Stimulated activated CD4-positive, alpha-beta T cell treated with anti-CD3 and anti-CD28 coated beads, Interleukin-12 subunit alpha, Interleukin-12 subunit beta, amount 100 ng/mL, for 4 hours (primary cell): ENCODE data around the gene AQP5.

Experiments
- DNase-seq: peaks from one replicate; pipeline ENCODE4 v3.0.0-alpha.2; 2020

Gene AQP5

DNA sequence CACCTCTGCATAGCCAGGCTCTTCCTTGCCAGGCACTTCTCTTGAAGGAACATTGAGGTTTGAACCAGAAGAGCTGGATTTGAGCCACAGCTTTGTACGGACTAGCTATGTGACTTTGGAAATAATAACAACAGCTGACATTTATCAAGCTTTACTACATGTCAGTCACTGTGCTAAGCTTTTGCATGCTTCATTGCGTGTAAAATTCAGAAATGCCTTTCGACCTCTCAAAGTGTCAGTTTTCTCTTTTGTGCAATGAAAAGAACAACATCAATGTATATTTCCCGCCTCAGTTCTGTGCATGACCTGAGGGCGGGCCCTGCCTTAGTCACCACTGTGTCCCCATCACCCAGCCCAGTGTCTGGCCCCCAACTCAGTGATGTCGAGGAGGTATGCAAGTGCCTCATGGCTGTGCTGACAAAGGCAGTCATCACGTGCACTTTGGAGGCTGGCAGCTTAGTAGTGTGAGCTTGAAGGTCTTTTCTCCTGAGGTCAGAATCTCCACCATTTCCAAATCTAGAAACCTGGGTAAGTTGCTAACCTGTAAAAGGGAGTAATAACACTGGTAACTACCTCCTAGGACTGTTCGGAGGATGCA is 29.0 kb upstream of the AQP5 start:
- no peak for DNase-seq

DNA sequence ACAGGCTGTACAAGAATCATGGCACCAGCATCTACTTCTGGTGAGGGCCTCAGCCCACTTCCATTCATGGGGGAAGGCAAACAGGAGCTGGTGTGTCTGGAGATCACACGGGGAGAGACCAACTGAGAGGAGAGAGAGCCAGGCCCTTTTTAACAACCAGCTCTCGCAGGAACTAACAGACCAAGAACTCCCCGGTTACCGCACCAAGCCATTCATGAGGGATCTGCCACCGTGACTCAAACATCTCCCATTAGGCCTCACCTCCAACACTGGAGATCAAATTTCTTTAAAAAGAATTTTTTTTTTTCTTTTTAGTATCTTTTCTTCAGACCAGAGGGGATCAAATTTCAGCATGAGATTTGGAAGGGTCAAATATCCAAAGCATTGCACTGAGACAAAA is 27.9 kb upstream of the AQP5 start:
- no peak for DNase-seq

DNA sequence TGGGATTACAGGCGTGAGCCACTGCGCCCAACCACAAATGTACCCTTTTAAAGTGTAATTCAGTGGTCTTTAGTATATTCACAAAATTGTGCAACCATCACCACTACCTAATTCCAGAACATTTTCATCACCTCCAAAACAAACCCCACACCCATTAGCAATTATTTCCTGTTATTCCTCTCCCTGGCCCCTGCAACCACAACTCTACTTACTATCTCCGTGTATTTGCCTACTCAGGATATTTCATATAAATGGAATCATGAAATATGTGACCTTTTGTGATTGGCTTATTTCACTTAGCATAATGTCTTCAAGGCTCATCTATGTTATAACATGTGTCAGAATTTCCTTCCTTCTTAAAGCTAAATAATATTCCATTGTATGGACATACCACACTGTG is 27.2 kb upstream of the AQP5 start:
- no peak for DNase-seq

DNA sequence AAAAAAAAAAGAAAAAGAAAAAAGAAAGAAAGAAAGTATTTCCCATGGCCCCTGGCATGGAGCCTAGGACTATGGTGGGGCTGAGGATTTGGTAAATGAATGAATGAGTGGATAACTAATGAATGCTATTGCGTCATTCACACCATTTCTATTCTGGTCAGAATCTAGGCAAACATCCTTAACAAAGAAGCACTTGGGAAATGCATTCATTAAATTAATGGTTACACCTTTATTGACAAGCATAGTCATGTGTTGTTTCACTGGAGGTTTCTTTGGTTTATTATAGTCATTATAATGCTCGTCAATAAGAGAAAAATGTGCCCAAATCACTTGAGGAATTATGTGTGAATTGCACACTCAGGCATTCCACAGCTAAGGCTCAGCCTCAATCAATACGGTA is 24.7 kb upstream of the AQP5 start:
- DNase-seq: no peak

DNA sequence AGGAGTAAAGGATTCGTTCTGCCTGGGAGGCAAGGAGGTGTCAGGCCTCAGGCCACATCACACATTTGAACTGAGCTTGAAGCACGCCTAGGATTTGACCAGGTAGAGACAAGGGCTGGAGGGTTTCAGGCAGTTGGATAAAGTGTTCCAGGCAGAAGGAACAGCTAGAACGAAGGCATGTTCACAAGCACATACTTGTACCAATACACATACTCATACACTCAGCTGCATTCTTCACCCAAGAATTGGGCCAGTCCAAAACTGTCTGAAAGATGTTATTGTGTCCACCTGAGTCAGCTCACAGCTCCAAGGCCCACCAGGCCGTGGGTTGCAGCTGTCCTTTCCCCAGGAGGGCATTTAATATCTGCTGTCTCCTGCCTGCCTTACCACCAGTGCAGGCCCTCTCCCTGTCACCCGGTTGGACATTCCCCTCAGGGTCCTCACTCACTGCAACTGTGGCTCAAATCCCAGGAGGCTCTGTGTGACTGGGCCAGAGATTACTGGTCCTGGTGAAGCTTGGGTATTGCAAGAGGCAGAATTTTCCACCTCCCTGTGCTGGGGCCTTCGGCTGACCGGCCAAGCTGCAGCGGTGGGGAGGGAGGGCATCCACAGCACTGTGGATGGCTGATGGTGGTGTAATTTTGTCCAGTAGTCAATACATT is 23.9 kb upstream of the AQP5 start:
- DNase-seq: no peak

DNA sequence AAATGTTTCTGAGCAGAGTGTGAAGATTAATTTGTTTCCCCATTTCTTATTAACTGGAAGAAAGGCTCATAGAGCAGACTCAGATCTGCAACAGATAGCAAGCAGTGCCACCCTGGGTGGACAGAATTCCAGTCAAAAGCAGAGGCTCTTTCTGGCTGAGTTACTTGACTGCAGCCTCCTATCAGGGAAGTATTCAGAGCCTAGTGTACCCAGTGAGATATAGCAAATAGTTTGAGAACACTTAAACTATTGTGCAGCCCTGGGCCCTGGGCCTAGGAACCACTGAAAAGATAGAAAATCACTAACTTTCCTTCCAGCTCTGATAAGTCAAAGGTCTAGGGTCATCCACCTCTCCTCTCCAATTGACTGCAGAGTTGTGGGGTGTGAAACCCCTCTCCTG is 22.4 kb upstream of the AQP5 start:
- DNase-seq: no peak

DNA sequence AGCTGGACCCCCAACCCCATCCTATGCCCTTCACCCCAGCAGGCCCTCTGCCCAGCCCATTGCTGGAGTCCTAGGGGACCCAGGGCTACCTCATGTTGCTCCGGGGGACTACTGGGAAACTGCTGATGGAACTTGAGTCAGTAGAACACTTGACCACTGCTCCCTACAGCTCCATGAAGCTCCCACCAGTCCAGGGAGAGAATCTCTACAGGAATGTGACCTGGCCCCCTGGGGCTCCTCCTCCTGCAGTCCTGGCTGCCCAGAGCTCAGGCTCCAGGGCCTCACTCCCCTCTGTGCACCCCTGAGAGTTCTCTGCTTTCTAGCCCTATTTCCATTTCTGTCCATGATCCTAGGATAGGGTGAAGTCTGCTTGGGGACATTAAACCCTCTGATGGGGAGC is 22.0 kb upstream of the AQP5 start:
- DNase-seq: no peak

DNA sequence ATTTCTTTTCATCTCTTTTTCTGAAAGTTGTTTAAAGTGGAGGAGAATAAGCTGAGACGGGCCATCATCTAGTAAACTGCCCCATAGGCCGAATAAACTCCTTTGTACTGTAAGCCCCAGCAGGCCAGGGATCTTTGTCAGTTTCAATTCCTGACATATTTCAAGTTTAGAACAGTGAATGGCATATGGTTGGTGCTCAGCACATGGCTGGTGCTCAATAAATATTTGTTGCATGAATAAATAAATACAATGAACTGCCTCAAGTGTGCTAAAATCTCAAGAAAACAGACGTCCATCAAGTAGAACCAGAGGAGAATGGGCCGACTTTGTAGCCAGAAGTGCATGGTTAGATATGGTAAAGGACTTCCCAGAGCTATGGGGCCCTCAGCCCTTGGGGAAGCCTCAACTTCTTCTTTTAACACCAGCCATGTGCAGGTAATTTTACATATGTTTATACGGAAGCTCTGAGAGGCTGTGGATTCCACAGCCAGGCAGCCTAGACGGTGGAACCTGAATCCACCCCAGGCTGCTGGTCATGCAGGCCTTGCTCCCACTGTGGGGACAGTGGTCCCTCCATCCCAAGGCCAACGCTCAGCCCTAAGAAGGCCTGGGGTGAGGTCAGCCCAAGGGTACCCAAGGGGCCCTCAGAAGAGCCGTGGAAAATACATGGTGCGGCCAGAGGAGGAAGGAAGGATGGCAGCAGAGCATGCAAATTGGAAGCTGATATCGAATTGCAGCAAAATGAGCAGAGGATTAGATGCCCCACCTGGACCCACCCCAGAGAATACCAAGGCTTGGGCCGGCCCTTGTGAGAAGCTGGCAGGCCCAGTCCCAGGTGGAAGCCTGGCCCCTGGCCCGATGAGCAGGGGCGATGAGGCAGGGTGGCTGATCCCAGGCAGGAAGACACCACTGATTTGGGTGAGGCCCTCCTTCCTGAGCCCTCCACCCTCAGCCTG is 19.8 kb upstream of the AQP5 start:
- DNase-seq: no peak

DNA sequence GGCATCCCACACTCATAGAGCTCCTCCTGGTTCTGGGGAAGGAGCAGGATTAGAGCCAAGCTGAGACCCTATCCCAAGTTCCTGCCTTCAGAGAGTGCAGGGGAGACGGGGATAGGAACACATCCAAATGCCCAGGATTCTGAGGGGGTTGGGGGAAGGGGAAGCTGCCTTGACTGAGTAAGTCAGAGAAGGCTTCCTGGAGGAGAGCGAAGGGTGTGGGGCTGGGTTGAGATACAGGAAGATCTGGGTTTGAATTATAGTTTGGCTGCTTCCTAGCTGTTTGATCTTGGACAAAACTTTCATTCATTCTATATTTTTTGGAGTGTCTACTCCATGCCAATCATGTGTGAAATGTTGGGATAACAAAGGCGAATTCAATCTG is 19.2 kb upstream of the AQP5 start:
- DNase-seq: no peak

DNA sequence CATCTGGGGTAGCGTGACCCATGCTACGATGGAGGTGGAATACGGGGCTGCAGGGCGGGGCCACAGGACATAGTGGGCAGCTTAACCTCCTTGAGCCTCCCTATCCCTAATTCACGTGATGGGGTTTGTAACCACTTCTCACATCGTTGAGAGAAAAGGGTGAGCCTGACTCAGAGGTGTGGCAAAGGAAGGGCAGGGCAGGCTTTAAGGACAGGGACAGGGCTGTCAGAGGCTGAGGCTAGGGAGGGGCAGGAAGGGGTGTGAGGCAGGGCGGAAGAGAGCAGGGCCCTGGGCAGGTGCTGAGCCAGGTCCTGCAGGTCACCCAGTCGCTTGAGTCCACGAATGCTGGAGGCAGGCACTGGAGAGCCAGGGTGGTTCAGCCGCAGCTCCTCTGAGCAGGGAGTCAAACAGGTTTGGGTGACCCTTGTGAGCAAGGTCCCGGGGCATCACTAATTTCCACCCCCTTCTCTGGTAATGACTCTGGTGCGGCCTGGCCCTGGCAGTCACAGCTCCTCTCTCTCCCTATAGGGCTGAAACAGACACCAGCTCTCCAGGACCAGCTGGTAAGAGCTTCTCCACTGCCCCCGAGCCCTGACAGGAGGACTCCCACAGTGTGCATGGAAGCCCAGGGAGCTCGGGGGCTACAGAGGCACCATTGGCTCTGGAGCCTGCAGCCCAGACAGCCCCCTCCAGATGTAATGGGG is 18.6 kb upstream of the AQP5 start:
- no peak for DNase-seq

DNA sequence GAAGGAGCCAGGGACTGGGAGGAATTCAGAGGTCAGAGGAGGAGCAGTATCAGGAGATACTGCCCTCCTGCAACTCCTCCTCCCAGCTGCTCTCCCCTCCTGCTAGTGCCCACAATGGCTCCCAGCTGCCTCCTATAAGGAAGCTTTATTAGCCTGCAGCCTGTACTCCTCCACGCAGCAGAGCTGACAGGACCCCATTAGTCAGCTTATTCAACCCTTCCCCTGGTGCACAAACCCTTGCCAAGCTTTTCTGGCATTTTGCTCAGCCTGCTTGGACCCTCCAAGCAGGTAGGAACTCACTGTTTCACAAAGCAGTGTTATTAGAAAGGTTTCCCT is 18.1 kb upstream of the AQP5 start:
- no peak for DNase-seq

DNA sequence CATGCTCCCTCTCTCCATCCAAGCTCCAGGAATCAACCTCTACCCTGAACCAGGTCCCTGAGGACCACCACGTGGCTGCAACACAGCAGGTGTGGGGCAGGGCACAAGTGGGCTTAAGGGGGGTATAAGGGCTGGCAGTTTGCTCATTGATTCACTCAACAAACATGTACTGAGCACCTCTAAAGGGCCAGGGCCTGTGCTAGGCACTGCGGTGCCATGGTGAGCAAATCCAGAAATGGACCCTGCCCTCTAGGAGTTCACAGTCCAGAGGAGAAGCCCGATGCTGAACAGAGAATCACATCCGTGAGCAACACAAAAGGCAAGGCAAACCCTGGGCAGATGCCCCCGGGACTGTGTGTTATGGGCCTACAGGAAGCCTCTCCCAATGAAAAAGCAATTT is 17.6 kb upstream of the AQP5 start:
- no peak for DNase-seq

DNA sequence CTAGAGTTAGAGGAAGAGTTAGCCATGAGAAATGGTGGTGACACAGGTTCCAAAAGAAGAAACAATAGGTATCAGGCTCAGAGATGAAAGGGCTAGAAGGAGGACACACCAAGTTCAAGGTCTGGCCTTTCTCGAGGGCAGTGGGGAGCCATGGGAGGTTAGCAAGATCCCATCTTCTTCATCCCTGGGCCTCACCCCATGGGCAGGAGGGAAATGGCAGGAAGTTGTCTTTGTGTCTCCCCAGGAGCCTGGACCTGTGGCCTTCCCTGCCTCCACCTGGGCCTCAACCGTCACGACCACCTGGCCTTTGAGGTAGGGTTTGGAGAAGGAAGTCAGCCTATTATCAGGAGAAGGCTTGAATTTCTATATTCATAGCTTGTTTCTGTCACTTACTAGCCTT is 17.0 kb upstream of the AQP5 start:
- no peak for DNase-seq

DNA sequence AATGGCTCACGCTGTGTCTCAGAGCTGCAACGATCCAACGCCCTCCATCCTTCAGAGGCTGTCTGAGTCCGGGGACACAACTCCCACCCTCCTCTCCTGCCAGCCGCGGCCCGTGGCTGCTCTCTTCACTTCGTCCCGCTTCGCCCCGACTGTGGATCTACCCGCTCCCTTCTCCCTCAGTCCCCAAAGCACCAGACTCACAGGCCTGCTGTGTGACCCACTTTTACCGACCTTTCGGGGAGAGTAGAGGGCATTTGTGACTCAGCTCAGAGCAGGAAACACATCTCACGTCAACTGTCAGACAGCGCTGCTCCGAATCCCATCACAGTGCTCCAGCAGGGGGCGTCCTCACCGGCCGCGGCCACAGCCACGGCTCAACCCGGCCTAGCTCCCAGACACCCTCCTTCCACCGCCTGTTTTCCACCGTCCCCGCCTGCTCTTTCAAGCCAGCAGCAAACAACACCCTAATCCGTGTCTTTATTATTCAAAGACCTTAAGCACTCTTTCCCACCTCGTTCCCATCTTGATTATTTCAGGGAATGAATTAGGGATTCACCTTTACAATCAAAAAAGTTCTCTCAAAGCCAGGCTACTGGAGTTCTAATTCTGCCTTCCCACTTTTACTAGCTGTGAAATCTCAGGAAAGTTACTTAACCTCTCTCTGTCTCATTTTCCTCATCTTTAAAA is 16.1 kb upstream of the AQP5 start:
- peak; percentile 85 for DNase-seq

DNA sequence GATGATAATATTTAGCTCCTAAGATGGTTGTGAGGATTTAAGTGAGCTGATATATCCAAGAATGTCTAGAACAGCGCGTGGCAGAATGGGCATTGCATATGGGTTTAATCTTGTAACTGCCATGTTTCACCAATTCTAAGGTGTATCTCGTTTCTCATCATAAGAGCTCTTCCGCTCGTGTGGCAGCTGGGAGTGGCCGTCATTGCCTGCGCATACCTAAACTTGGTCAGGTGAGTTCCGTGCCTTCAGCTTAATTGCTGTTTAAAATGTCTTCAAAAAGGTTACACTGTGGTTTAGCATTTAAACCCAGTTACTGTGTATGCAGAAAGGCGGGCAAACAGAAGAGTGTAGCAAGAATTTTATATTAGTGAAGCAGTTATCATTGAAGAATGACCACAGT is 15.6 kb upstream of the AQP5 start:
- no peak for DNase-seq

DNA sequence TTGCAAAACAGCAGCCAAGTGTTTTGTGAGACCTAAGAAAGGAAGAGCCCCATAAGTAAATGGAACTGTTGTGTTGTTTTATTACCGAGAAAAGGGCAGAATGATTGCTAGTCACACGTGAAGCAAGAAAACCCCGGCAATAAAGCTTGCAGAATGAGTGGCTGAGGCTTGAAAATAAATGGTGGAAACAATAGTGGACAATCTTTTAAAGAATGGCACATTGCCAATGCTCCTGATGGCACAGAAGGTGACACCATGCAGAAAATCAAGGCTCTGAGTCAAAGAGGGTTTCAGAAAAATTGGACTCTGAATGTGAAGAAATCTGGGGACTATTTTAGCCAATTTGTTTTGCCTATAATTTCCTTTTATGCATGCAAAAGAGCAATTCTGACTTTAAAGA is 15.2 kb upstream of the AQP5 start:
- no peak for DNase-seq

DNA sequence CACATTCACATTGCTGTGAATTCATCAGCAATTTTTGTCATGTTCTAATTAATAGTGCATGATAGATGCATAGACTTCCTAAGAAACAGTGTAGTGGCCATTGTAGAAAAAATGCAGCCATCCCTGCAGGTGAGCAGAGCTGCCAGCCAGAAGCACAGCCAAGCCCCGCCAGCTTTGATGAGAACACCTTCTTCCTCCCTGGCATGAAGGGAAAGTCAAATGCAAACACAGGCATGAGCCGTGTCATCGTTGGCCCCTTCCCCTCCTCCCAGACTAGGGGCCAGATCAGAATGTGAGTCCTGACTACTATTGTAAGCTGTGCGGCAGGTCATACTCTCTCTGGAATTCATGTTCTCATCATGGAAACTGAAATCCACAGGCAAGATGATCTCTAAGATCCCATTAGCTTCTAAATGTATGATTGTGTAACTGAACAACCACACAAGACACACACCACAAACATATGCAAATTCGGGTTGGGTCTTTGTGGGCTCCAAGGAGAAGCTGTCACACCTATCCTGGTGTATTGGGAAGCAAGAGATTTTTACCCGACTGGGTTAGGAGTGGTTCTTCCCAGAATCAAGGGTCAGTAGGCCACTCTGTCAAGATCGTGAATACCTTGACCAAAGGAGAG is 14.0 kb upstream of the AQP5 start:
- no peak for DNase-seq

DNA sequence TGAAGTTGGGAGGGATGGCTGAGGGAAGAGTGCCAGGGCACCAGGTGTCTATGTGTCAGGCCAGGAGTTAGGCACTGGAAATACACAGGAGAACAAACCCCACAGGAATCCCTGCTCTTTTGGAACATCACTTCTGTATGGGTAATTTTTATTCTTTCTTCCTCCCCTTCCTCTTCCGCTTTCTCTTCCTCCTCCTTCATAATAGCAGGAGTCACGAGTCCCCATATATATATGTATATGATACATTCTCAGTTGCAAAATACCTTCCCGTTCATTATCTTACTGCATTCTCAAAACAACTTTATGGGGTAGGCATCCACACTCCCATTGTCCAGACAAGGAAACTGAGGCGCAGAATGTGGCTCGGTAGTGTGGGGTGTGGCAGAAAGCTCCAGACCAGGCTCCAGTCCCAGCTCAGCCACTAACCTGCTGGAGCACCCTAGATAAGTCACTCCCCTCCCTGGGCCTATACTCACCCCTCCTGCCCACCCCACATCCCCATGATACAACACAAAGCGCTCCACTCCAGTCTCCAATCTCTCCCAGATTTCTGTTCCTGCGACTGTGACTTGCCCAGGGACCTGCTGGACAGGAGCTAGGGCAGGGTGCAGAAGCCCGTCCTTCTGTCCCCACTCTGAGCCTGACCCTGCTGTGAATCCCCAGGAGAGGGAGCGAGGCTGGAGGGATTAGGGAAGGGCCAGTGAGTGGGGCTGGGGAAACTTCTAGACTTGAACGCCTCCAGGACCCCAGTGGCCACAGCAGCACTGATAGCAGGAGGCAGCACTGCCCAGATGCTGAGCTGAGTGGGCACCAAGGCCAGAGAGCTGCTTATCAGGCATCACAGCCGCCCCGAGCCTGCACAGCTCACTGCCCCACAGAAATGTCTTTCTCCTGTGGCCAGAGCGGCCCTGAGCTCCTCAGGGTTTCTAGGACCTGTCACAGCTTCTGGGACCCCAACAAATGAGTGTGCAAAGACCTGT is 12.5 kb upstream of the AQP5 start:
- DNase-seq: no peak

DNA sequence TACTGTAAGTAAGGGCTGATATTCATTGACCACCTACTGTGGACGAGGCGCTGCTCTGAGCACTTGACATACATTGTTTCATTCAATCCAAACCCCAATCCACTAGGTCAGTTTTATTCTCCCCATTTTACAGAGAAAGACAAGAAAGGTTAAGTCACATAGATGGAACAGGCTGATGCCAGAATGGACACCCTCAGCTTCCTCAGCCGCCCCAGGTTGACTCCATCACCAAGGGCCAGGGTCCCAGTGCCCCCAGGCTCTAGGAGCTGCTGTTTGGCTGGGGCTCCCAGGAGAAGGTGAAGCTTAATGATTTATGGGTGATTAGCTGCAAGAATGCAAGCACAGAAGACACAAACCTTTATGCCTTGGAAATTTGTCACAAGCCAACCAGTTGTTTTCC is 11.8 kb upstream of the AQP5 start:
- DNase-seq: no peak

DNA sequence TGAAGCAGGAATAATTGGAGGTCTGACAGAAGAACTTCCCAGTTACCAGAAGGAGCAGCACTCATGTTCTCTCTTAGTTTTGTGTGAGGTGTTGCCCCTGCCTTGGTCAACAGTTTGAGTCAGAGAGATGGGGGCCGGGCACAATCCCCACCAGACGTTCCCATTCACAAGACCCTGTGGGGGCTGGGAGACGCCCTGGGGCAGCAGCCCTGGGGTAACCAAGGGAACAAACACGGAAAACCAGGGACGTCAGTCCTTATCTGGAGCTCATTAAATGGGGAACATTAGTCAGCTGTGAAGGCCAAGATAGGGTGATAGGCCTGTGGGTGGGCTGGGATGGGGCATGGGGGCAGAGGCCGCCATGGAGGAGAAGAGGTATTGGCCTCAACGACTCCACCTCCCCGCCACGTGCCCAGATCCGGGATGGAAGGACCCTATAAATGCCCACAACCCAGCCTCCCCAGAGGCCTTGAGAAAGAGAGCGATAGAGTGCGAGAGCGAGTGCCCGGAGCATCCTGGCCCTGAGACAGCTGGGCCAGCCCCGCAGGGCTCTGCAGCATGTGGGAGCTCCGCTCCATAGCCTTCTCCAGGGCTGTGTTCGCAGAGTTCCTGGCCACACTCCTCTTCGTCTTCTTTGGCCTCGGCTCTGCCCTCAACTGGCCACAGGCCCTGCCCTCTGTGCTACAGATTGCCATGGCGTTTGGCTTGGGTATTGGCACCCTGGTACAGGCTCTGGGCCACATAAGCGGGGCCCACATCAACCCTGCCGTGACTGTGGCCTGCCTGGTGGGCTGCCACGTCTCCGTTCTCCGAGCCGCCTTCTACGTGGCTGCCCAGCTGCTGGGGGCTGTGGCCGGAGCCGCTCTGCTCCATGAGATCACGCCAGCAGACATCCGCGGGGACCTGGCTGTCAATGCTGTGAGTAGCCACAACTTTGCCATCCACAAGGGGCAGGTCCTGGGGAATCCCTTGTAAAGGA is 11.1 kb upstream of the AQP5 start, which contains the start of gene AQP2:
Gene AQP2, plus strand, starts transcription at position 465 of the 979 bp plus-strand sequence. Its CDS starts 94 bp downstream, at position 559.
- DNase-seq: no peak
